Fibroblast of skin of left quadriceps (primary cell): Measurements from ENCODE around the gene TGM1.
A peak's percentile ranks its signal among the peaks of the same experiment; 100 is the strongest.

ENCODE experiments used
- DNase-seq, 2 experiments: peaks; one replicate each; pipeline ENCODE4 v3.0.0-alpha.2; 2013; ENCODE audit warnings: low read depth in 2 of 2

TGM1 gene

GRCh38 chr14:24262821-24263733 is at the start of gene TGM1:
Gene TGM1, minus strand, starts transcription at chr14:24263177. Its CDS starts 825 bp downstream, at chr14:24262352.
- no peak for DNase-seq

- no peak for DNase-seq
These were observed 49.0 kb upstream of the TGM1 start for GRCh38 chr14:24311837-24312615.

GRCh38 chr14:24310646-24311604 is 47.9 kb upstream of the TGM1 start, which contains the start of gene LTB4R:
Gene LTB4R, plus strand, starts transcription at chr14:24311502. Its CDS starts 4,150 bp downstream, at chr14:24315652.
- DNase-seq = no peak

GRCh38 chr14:24310265-24310645 is 47.3 kb upstream of the TGM1 start:
- no peak for DNase-seq

- no peak for DNase-seq
These were observed 46.7 kb upstream of the TGM1 start, which contains the start of gene LTB4R2 for GRCh38 chr14:24309538-24310264. Gene LTB4R2, plus strand, starts transcription at chr14:24310140. Its CDS starts 525 bp downstream, at chr14:24310665.

- DNase-seq = no peak
These were observed 45.6 kb upstream of the TGM1 start for GRCh38 chr14:24308342-24309124.

GRCh38 chr14:24307575-24308341 is 44.8 kb upstream of the TGM1 start, which contains the start of gene CIDEB:
Gene CIDEB, minus strand, starts transcription at chr14:24307977. Its CDS starts 119 bp downstream, at chr14:24307858.
- peak in 1 of 2 experiments; percentile 24 for DNase-seq

- no peak for DNase-seq
These were observed 44.2 kb upstream of the TGM1 start for GRCh38 chr14:24307156-24307574.

GRCh38 chr14:24304019-24304387 is 41.0 kb upstream of the TGM1 start:
- DNase-seq = no peak

- DNase-seq = no peak
These were observed 37.5 kb upstream of the TGM1 start for GRCh38 chr14:24300326-24300980.

GRCh38 chr14:24299255-24300191 is 36.5 kb upstream of the TGM1 start, which contains the start of the genes DHRS1 and NOP9:
Gene DHRS1, minus strand, starts transcription at chr14:24299780. Its CDS starts 674 bp downstream, at chr14:24299106.
Gene NOP9, plus strand, starts transcription at chr14:24299850. Its CDS starts 105 bp downstream, at chr14:24299955.
- DNase-seq = peak; percentile 61 to 67

GRCh38 chr14:24298892-24299254 is 35.9 kb upstream of the TGM1 start:
- DNase-seq = peak in 1 of 2 experiments; percentile 3

- DNase-seq = peak in 1 of 2 experiments; percentile 4
These were observed 34.4 kb upstream of the TGM1 start for GRCh38 chr14:24297190-24297964.

- peak; percentile 80 to 82 for DNase-seq
These were observed 33.6 kb upstream of the TGM1 start for GRCh38 chr14:24296341-24297157.

GRCh38 chr14:24293525-24293924 is 30.5 kb upstream of the TGM1 start:
- DNase-seq = no peak
